ENCODE data around the gene FKBP8.
"Not testable (repeated sequence)": the region's sequence is repeated elsewhere in the genome, so short reads cannot be mapped to it uniquely, and the experiment has no call there.

FKBP8 gene

GRCh38 chr19:18532168-18532890, 11.0 kb downstream of the FKBP8 start:
- no peak for DNase-seq (ENCODE audit: low read depth)
- H3K4me3 ChIP-seq (replicated peaks; ENCODE audit: low read depth, low read length): no peak overlapping the region
- no peak for TF ChIP-seq CTCF (IDR thresholded peaks at IDR 0.05; ENCODE audit: low read length, missing control alignments)

- DNase-seq (ENCODE audit: low read depth): no peak
- no peak for TF ChIP-seq CTCF (IDR thresholded peaks at IDR 0.05; ENCODE audit: low read length, missing control alignments)
- H3K4me3 ChIP-seq (replicated peaks; ENCODE audit: low read depth, low read length): no peak overlapping the region
These were observed 11.9 kb downstream of the FKBP8 start for GRCh38 chr19:18531485-18531884.

- H3K4me3 ChIP-seq (replicated peaks; ENCODE audit: low read depth, low read length): no peak overlapping the region
- no peak for TF ChIP-seq CTCF (IDR thresholded peaks at IDR 0.05; ENCODE audit: low read length, missing control alignments)
- no peak for DNase-seq (ENCODE audit: low read depth)
These were observed 13.6 kb downstream of the FKBP8 start for GRCh38 chr19:18529782-18530181.

- no peak for DNase-seq (ENCODE audit: low read depth)
- TF ChIP-seq CTCF (IDR thresholded peaks at IDR 0.05; ENCODE audit: low read length, missing control alignments): no peak
These were observed 17.1 kb downstream of the FKBP8 start for GRCh38 chr19:18526316-18526715.

GRCh38 chr19:18523841-18524240, 19.5 kb downstream of the FKBP8 start:
- no peak for TF ChIP-seq CTCF (IDR thresholded peaks at IDR 0.05; ENCODE audit: low read length, missing control alignments)
- H3K4me3 ChIP-seq (replicated peaks; ENCODE audit: low read depth, low read length): no peak overlapping the region
- no peak for DNase-seq (ENCODE audit: low read depth)

More at GRCh38 chr19:18526316-18526715, 17.1 kb downstream of the FKBP8 start:
- no peak overlapping the region for H3K4me3 ChIP-seq (replicated peaks; ENCODE audit: low read depth, low read length)

- H3K4me3 ChIP-seq (replicated peaks; ENCODE audit: low read depth, low read length): peak overlapping the region; percentile 12
These were observed 20.4 kb downstream of the FKBP8 start for GRCh38 chr19:18522862-18523440.

GRCh38 chr19:18522124-18522861, 21.1 kb downstream of the FKBP8 start:
- TF ChIP-seq CTCF (IDR thresholded peaks at IDR 0.05; ENCODE audit: low read length, missing control alignments): peak; percentile 8
- peak; percentile 100 for DNase-seq (ENCODE audit: low read depth)
- peak overlapping the region; percentile 97 for H3K4me3 ChIP-seq (replicated peaks; ENCODE audit: low read depth, low read length)

More at GRCh38 chr19:18522862-18523440, 20.4 kb downstream of the FKBP8 start:
- not testable (repeated sequence) for DNase-seq (ENCODE audit: low read depth)

Data from fibroblast of pulmonary artery (primary cell).